ENCODE data around the gene CFDP1. TPM values are rescaled to one million over a fixed set of nuclear protein-coding genes. Genes with fewer than 3 reads are reported as not detected.
"Not testable (repeated sequence)": the region's sequence is repeated elsewhere in the genome, so short reads cannot be mapped to it uniquely, and the experiment has no call there.

The CFDP1 gene
- total RNA-seq, 2 donors from 2014 or later = 25.2 to 33.6 TPM

- H3K4me1 ChIP-seq = peaks cover 0 to 10% of the 10 kb centered on the region in 2 donors
- H3K27ac ChIP-seq = peak overlapping the region; percentile 96 to 97
- TF ChIP-seq CTCF (IDR thresholded peaks at IDR 0.05) = no peak
- H3K4me3 ChIP-seq = peak overlapping the region; percentile 87 to 89
- peak; percentile 81 for DNase-seq (ENCODE audit: low spot score)
- no peaks in the 10 kb centered on the region for H3K9me3 ChIP-seq
- H3K27me3 ChIP-seq = no peaks in the 10 kb centered on the region
- H3K36me3 ChIP-seq = no peaks in the 10 kb centered on the region
These were observed 570 bp upstream of the CFDP1 start for GRCh38 chr16:75433732-75434413.

GRCh38 chr16:75429621-75430403 is 3.5 kb downstream of the CFDP1 start:
- Histone ChIP-seq H3K4me1 (peaks cover 0 to 10% of the 10 kb centered on the region in 2 donors), H3K4me3 (no peak overlapping the region), H3K27me3 (no peaks in the 10 kb centered on the region), H3K36me3 (no peaks in the 10 kb centered on the region), H3K9me3 (no peaks in the 10 kb centered on the region), H3K27ac (no peak overlapping the region)
- no peak for DNase-seq (ENCODE audit: low spot score)
- TF ChIP-seq CTCF (IDR thresholded peaks at IDR 0.05) = no peak

GRCh38 chr16:75426524-75426923 is 6.8 kb downstream of the CFDP1 start:
- not testable (repeated sequence) for H3K4me1 ChIP-seq; H3K36me3 ChIP-seq; H3K9me3 ChIP-seq; H3K27ac ChIP-seq; H3K4me3 ChIP-seq; H3K27me3 ChIP-seq; DNase-seq (ENCODE audit: low spot score)

GRCh38 chr16:75424105-75424762 is 9.1 kb downstream of the CFDP1 start:
- DNase-seq (ENCODE audit: low spot score); H3K27me3 ChIP-seq; H3K4me3 ChIP-seq; H3K9me3 ChIP-seq; H3K36me3 ChIP-seq: not testable (repeated sequence)
- Histone ChIP-seq H3K4me1 (peaks cover 0 to 26% of the 10 kb centered on the region in 2 donors), H3K27ac (peak overlapping the region; percentile 29 to 50)

- DNase-seq (ENCODE audit: low spot score) = no peak
- Histone ChIP-seq H3K27ac (peak overlapping the region; percentile 29 to 50), H3K9me3 (no peaks in the 10 kb centered on the region), H3K27me3 (no peaks in the 10 kb centered on the region), H3K4me1 (peaks cover 0 to 27% of the 10 kb centered on the region in 2 donors), H3K36me3 (no peaks in the 10 kb centered on the region), H3K4me3 (no peak overlapping the region)
- no peak for TF ChIP-seq CTCF (IDR thresholded peaks at IDR 0.05)
These were observed 9.6 kb downstream of the CFDP1 start for GRCh38 chr16:75423723-75424104.

- Histone ChIP-seq H3K27ac (no peak overlapping the region), H3K9me3 (no peaks in the 10 kb centered on the region)
These were observed 11.5 kb downstream of the CFDP1 start for GRCh38 chr16:75421820-75422126.

More at GRCh38 chr16:75421820-75422126, 11.5 kb downstream of the CFDP1 start:
- no peak overlapping the region for H3K4me3 ChIP-seq
- H3K4me1 ChIP-seq = peaks cover 0 to 27% of the 10 kb centered on the region in 2 donors
- no peak for DNase-seq (ENCODE audit: low spot score)
- H3K27me3 ChIP-seq = no peaks in the 10 kb centered on the region
- H3K36me3 ChIP-seq = no peaks in the 10 kb centered on the region
- TF ChIP-seq CTCF (IDR thresholded peaks at IDR 0.05) = no peak
